Sigmoid colon (tissue), 7 donors: ENCODE results near the gene PELI2. TPM values are rescaled to one million over a fixed set of nuclear protein-coding genes. Genes with fewer than 3 reads are reported as not detected.
A peak's percentile ranks its signal among the peaks of the same experiment; 100 is the strongest.

Experiments
- DNase-seq: peaks from one replicate; pipeline ENCODE4 v3.0.0-alpha.2; 2019
- H3K27ac ChIP-seq, 4 donors: fragments of 200-600 bp; sonication (generic); one replicate each; pipeline ENCODE4 v1.5.1; 2016 to 2019; ENCODE audit warnings: mild to moderate bottlenecking in 1 of 4
- H3K27me3 ChIP-seq, 3 donors: fragments of 200-600 bp; sonication (generic); one replicate each; pipeline ENCODE4 v1.5.1; 2019; ENCODE audit warnings: mild to moderate bottlenecking in 1 of 3
- H3K36me3 ChIP-seq, 4 donors: fragments of 200-600 bp; sonication (generic); one replicate each; pipeline ENCODE4 v1.5.1; 2016 to 2019
- H3K4me1 ChIP-seq, 4 donors: fragments of 200-600 bp; sonication (generic); one replicate each; pipeline ENCODE4 v1.5.1; 2017 to 2019
- H3K4me3 ChIP-seq, 4 donors: fragments of 200-600 bp; sonication (generic); one replicate each; pipeline ENCODE4 v1.5.1; 2017 to 2019; ENCODE audit warnings: mild to moderate bottlenecking in 2 of 4, moderate library complexity in 1 of 4
- H3K9me3 ChIP-seq, 4 donors: fragments of 200-600 bp in 3 of 4; sonication (generic) in 3 of 4; one replicate each; pipeline versions ENCODE4 v1.5.1 to v1.6.1; 2013 to 2019
- EP300 ChIP-seq, 4 donors: sonication (generic); formaldehyde crosslinking; IDR thresholded peaks; one replicate each; pipeline ENCODE4 v1.6.1; 2017; ENCODE audit warnings: antibody characterized with exemption in 4 of 4
- POLR2A ChIP-seq, 2 donors: fragments of 450-650 bp; IDR thresholded peaks; one replicate each; pipeline ENCODE4 v1.6.1; 2016; ENCODE audit warnings: antibody characterized with exemption in 2 of 2, mild to moderate bottlenecking in 2 of 2, moderate library complexity in 2 of 2
- POLR2AphosphoS5 ChIP-seq, 4 donors: sonication (generic); formaldehyde crosslinking; IDR thresholded peaks; one replicate each; pipeline ENCODE4 v1.6.1; 2017; ENCODE audit warnings: antibody characterized with exemption in 4 of 4
- WGBS, 2 donors: extraction: QIAGEN DNeasy Blood & Tissue Kit; methylation state at CpG; one replicate each; pipeline ENCODE4 v1.1.7; 2013; 5-methylcytosine and 5-hydroxymethylcytosine counted together
- intact Hi-C: fragments of 100-400 bp; cut with DNase I; formaldehyde crosslinking; loops from one replicate; pipeline ENCODE4 v1.15.1; 2023
- polyA plus RNA-seq, 3 donors: library from polyadenylated mRNA; stranded (reverse); fragments of 200-250 nt; gene quantifications; one replicate each; pipeline ENCODE4 v1.2.3, GENCODE V29; 2013
- total RNA-seq, 4 donors: library from RNA; depleted of rRNA; stranded (reverse); fragments of >200 nt; gene quantifications; one replicate each; pipeline ENCODE4 v1.1.0, GENCODE V29; 2016
- TF ChIP-seq, protein P1 (sequence below), 4 experiments: fragments of 450-650 bp in 3 of 4; fragments of 200-600 bp in 1 of 4; IDR thresholded peaks; one replicate each; pipeline ENCODE4 v1.5.1; 2016 to 2019; ENCODE audit warnings: antibody characterized with exemption in 4 of 4, mild to moderate bottlenecking in 3 of 4, moderate library complexity in 2 of 4
- donor health status: healthy with polysubstance abuse.
- donor health status: Bipolar disorder and iron deficiency.
- donor health status: healthy.

PELI2 gene
- total and polyA plus RNA-seq, 7 donors: 4.5 to 34.3 (median 26.3) TPM

GRCh38 chr14:56196274-56196673, 78.1 kb downstream of the PELI2 start:
- Histone ChIP-seq H3K4me1 (peaks cover 0 to 71% (median 35%) of the 10 kb centered on the region in 4 donors), H3K27ac (peak overlapping the region; percentile 15 to 42 (median 37)), H3K4me3 (no peak overlapping the region), H3K36me3 (no peaks in the 10 kb centered on the region), H3K27me3 (no peaks in the 10 kb centered on the region), H3K9me3 (no peaks in the 10 kb centered on the region)
- TF ChIP-seq, protein P1, sequence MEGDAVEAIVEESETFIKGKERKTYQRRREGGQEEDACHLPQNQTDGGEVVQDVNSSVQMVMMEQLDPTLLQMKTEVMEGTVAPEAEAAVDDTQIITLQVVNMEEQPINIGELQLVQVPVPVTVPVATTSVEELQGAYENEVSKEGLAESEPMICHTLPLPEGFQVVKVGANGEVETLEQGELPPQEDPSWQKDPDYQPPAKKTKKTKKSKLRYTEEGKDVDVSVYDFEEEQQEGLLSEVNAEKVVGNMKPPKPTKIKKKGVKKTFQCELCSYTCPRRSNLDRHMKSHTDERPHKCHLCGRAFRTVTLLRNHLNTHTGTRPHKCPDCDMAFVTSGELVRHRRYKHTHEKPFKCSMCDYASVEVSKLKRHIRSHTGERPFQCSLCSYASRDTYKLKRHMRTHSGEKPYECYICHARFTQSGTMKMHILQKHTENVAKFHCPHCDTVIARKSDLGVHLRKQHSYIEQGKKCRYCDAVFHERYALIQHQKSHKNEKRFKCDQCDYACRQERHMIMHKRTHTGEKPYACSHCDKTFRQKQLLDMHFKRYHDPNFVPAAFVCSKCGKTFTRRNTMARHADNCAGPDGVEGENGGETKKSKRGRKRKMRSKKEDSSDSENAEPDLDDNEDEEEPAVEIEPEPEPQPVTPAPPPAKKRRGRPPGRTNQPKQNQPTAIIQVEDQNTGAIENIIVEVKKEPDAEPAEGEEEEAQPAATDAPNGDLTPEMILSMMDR (IDR thresholded peaks at IDR 0.05): no peak
- TF ChIP-seq POLR2AphosphoS5 (IDR thresholded peaks at IDR 0.05): no peak
- 56 to 64% methylated on average over 2 of the region's 2 CpGs for WGBS, 2 donors
- intact Hi-C loops: loop anchor here (5.0 kb wide), 1 partner anchor 79 kb away; the partner anchor contains the start of gene PELI2
- no peak for DNase-seq

DNA sequence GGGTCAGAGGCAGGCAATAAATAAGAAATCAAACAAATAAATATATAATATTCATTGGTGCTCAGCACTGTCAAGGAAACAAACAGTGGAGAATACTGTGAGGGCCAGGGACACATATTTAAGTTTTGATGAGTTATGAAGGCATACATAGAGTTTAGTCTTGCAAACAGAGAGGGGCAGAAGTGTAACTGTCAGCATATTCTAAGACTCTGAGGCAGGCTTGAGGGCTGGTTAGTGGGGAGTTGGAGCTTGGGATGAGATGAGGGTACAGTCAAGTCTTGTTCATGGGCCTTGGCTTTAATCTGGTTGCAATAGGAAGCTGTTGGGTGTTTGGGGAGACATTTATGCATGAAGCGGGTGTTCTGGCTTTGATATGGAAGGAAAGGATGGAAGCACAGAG, 78.9 kb downstream of the PELI2 start:
- TF ChIP-seq POLR2A (IDR thresholded peaks at IDR 0.05) (no peak), EP300 (IDR thresholded peaks at IDR 0.05) (no peak), POLR2AphosphoS5 (IDR thresholded peaks at IDR 0.05) (no peak)
- TF ChIP-seq, protein P1 (IDR thresholded peaks at IDR 0.05): no peak
- WGBS, 2 donors: 99% methylated on average over 1 of the region's 1 CpG
- H3K4me1 ChIP-seq: peaks cover 0 to 71% (median 35%) of the 10 kb centered on the region in 4 donors
- no peaks in the 10 kb centered on the region for H3K27me3 ChIP-seq
- no peak overlapping the region for H3K4me3 ChIP-seq
- H3K36me3 ChIP-seq: no peaks in the 10 kb centered on the region
- H3K27ac ChIP-seq: peak overlapping the region in 3 of 4 donors; percentile 36 to 82 (median 42)
- intact Hi-C loops: loop anchor here (5.0 kb wide), 1 partner anchor 80 kb away; the partner anchor contains the start of gene PELI2
- DNase-seq: no peak
- H3K9me3 ChIP-seq: no peaks in the 10 kb centered on the region

DNA sequence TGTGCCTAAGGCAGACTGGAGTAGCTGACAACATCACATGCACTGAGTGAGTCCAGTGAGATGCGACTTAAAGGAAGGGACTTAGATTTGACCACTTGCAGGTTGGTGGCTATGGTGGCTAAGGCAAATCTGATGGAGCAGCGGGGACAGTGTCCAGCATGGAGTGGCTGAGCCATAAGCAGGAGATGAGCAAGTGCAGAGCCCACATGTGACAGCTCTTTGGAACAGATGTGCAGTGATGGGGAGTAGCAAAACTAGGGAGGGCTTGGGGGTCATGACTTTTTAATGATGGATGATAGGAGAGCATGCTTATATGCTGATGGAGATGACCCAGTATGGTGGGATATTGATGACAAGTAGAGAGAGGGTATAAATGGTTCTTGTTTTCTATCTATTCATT, 80.2 kb downstream of the PELI2 start:
- H3K27me3 ChIP-seq: no peaks in the 10 kb centered on the region
- no peak for DNase-seq
- H3K36me3 ChIP-seq: no peaks in the 10 kb centered on the region
- WGBS, 2 donors: 94% methylated on average over 2 of the region's 2 CpGs
- no peak overlapping the region for H3K4me3 ChIP-seq
- H3K27ac ChIP-seq: peak overlapping the region; percentile 15 to 82 (median 78)
- TF ChIP-seq EP300 (IDR thresholded peaks at IDR 0.05): no peak
- peak; percentile 30 to 75 (median 60) for TF ChIP-seq POLR2AphosphoS5 (IDR thresholded peaks at IDR 0.05)
- peaks cover 0 to 62% (median 35%) of the 10 kb centered on the region in 4 donors for H3K4me1 ChIP-seq
- H3K9me3 ChIP-seq: no peaks in the 10 kb centered on the region
- intact Hi-C loops: loop anchor here (5.0 kb wide), 1 partner anchor 81 kb away; the partner anchor contains the start of gene PELI2

GRCh38 chr14:56199095-56199981, 81.1 kb downstream of the PELI2 start:
- H3K4me1 ChIP-seq: peaks cover 0 to 53% (median 32%) of the 10 kb centered on the region in 4 donors
- no peaks in the 10 kb centered on the region for H3K27me3 ChIP-seq
- no peaks in the 10 kb centered on the region for H3K36me3 ChIP-seq
- 46 to 62% methylated on average over 6 of the region's 6 CpGs for WGBS, 2 donors
- TF ChIP-seq POLR2A (IDR thresholded peaks at IDR 0.05) (no peak), EP300 (IDR thresholded peaks at IDR 0.05) (peak in 2 of 4 donors; percentile 51 to 74), POLR2AphosphoS5 (IDR thresholded peaks at IDR 0.05) (peak; percentile 38 to 81 (median 64))
- peak; percentile 85 for DNase-seq
- peak overlapping the region; percentile 64 to 82 (median 78) for H3K27ac ChIP-seq
- no peak overlapping the region for H3K4me3 ChIP-seq
- no peaks in the 10 kb centered on the region for H3K9me3 ChIP-seq
- intact Hi-C loops: loop anchor here (5.0 kb wide), 1 partner anchor 82 kb away; the partner anchor contains the start of gene PELI2

GRCh38 chr14:56199982-56200577, 81.9 kb downstream of the PELI2 start:
- Histone ChIP-seq H3K27ac (peak overlapping the region; percentile 64 to 82 (median 78)), H3K36me3 (no peaks in the 10 kb centered on the region), H3K9me3 (no peaks in the 10 kb centered on the region), H3K4me3 (no peak overlapping the region), H3K27me3 (no peaks in the 10 kb centered on the region), H3K4me1 (peaks cover 0 to 50% (median 31%) of the 10 kb centered on the region in 4 donors)
- TF ChIP-seq POLR2A (IDR thresholded peaks at IDR 0.05) (no peak), EP300 (IDR thresholded peaks at IDR 0.05) (no peak), POLR2AphosphoS5 (IDR thresholded peaks at IDR 0.05) (no peak)
- TF ChIP-seq, protein P1 (IDR thresholded peaks at IDR 0.05): no peak
- intact Hi-C loops: loop anchor here (5.0 kb wide), 1 partner anchor 83 kb away; the partner anchor contains the start of gene PELI2
- 60 to 73% methylated on average over 7 of the region's 7 CpGs for WGBS, 2 donors
- DNase-seq: no peak
